Duodenal mucosa (tissue), 2 donors: ENCODE data around the gene SCD5.

ENCODE experiments used
- H3K27ac ChIP-seq: one replicate; pipeline ENCODE4 v1.7.0; 2013; ENCODE audit warnings: low read depth, low read length
- H3K27me3 ChIP-seq, 2 donors: one replicate each; pipeline ENCODE4 v1.7.0; 2013; ENCODE audit warnings: low read length in 2 of 2, control low read depth in 1 of 2; ENCODE audit not compliant: insufficient read depth in 2 of 2, control insufficient read depth in 1 of 2
- H3K36me3 ChIP-seq, 2 donors: one replicate each; pipeline ENCODE4 v1.7.0; 2013; ENCODE audit warnings: low read length in 2 of 2, control low read depth in 1 of 2; ENCODE audit not compliant: insufficient read depth in 2 of 2, control insufficient read depth in 1 of 2
- H3K4me1 ChIP-seq, 2 donors: one replicate each; pipeline ENCODE4 v1.7.0; 2013; ENCODE audit warnings: low read length in 2 of 2, control low read depth in 1 of 2; ENCODE audit not compliant: insufficient read depth in 2 of 2, control insufficient read depth in 1 of 2
- H3K4me3 ChIP-seq, 2 donors: one replicate each; pipeline ENCODE4 v1.7.0; 2013; ENCODE audit warnings: low read length in 2 of 2, low read depth in 1 of 2
- H3K9ac ChIP-seq, 2 donors: one replicate each; pipeline ENCODE4 v1.7.0; 2013; ENCODE audit warnings: low read length in 2 of 2, low read depth in 1 of 2
- H3K9me3 ChIP-seq, 2 donors: one replicate each; pipeline ENCODE4 v1.7.0; 2013; ENCODE audit warnings: low read length in 2 of 2, control low read depth in 1 of 2; ENCODE audit not compliant: control insufficient read depth in 1 of 2

SCD5 gene

GRCh38 chr4:82593411-82593810 lies 205.2 kb downstream of the SCD5 start:
- Histone ChIP-seq H3K36me3 (no peaks in the 10 kb centered on the region), H3K27ac (no peak overlapping the region), H3K4me3 (no peak overlapping the region), H3K27me3 (no peaks in the 10 kb centered on the region), H3K9ac (no peak overlapping the region), H3K9me3 (no peaks in the 10 kb centered on the region), H3K4me1 (peaks cover 0 to 11% of the 10 kb centered on the region in 2 donors)

- no peak overlapping the region for H3K27ac ChIP-seq
- peaks cover 0 to 11% of the 10 kb centered on the region in 2 donors for H3K4me1 ChIP-seq
- H3K9ac ChIP-seq = no peak overlapping the region
- no peaks in the 10 kb centered on the region for H3K9me3 ChIP-seq
- no peaks in the 10 kb centered on the region for H3K27me3 ChIP-seq
- no peaks in the 10 kb centered on the region for H3K36me3 ChIP-seq
- H3K4me3 ChIP-seq = no peak overlapping the region
Observed at GRCh38 chr4:82592639-82593038, 206.0 kb downstream of the SCD5 start.

- Histone ChIP-seq H3K4me1 (peaks cover 0 to 11% of the 10 kb centered on the region in 2 donors), H3K4me3 (no peak overlapping the region), H3K27ac (no peak overlapping the region), H3K36me3 (no peaks in the 10 kb centered on the region), H3K27me3 (no peaks in the 10 kb centered on the region), H3K9ac (no peak overlapping the region), H3K9me3 (no peaks in the 10 kb centered on the region)
Observed at GRCh38 chr4:82591592-82591991, 207.0 kb downstream of the SCD5 start.

GRCh38 chr4:82589756-82590155 lies 208.8 kb downstream of the SCD5 start:
- Histone ChIP-seq H3K27ac (no peak overlapping the region), H3K4me1 (peaks cover 7 to 20% of the 10 kb centered on the region in 2 donors), H3K36me3 (no peaks in the 10 kb centered on the region), H3K9me3 (no peaks in the 10 kb centered on the region), H3K4me3 (no peak overlapping the region), H3K27me3 (no peaks in the 10 kb centered on the region), H3K9ac (no peak overlapping the region)

GRCh38 chr4:82588771-82589270 lies 209.8 kb downstream of the SCD5 start:
- no peak overlapping the region for H3K27ac ChIP-seq
- H3K9me3 ChIP-seq = no peaks in the 10 kb centered on the region
- peaks cover 14 to 26% of the 10 kb centered on the region in 2 donors for H3K4me1 ChIP-seq
- H3K36me3 ChIP-seq = no peaks in the 10 kb centered on the region
- H3K4me3 ChIP-seq = no peak overlapping the region
- no peaks in the 10 kb centered on the region for H3K27me3 ChIP-seq
- H3K9ac ChIP-seq = no peak overlapping the region

- Histone ChIP-seq H3K27ac (no peak overlapping the region), H3K4me3 (no peak overlapping the region), H3K4me1 (peaks cover 19 to 26% of the 10 kb centered on the region in 2 donors), H3K27me3 (no peaks in the 10 kb centered on the region), H3K36me3 (no peaks in the 10 kb centered on the region), H3K9ac (no peak overlapping the region), H3K9me3 (no peaks in the 10 kb centered on the region)
Observed at GRCh38 chr4:82587826-82588540, 210.6 kb downstream of the SCD5 start.

GRCh38 chr4:82585690-82586435 lies 212.7 kb downstream of the SCD5 start:
- no peak overlapping the region for H3K4me3 ChIP-seq
- H3K36me3 ChIP-seq = no peaks in the 10 kb centered on the region
- H3K4me1 ChIP-seq = peaks cover 19 to 27% of the 10 kb centered on the region in 2 donors
- H3K27me3 ChIP-seq = no peaks in the 10 kb centered on the region
- H3K9me3 ChIP-seq = no peaks in the 10 kb centered on the region
- no peak overlapping the region for H3K9ac ChIP-seq
- no peak overlapping the region for H3K27ac ChIP-seq

- Histone ChIP-seq H3K9me3 (no peaks in the 10 kb centered on the region), H3K36me3 (no peaks in the 10 kb centered on the region), H3K27me3 (no peaks in the 10 kb centered on the region), H3K9ac (no peak overlapping the region), H3K27ac (no peak overlapping the region), H3K4me3 (no peak overlapping the region), H3K4me1 (peaks cover 19 to 27% of the 10 kb centered on the region in 2 donors)
Observed at GRCh38 chr4:82584931-82585330, 213.7 kb downstream of the SCD5 start.

GRCh38 chr4:82583897-82584587 lies 214.6 kb downstream of the SCD5 start:
- Histone ChIP-seq H3K27ac (no peak overlapping the region), H3K9me3 (no peaks in the 10 kb centered on the region), H3K36me3 (no peaks in the 10 kb centered on the region)

GRCh38 chr4:82579932-82580331 lies 218.7 kb downstream of the SCD5 start:
- H3K9me3 ChIP-seq = no peaks in the 10 kb centered on the region
- no peak overlapping the region for H3K9ac ChIP-seq
- H3K27me3 ChIP-seq = no peaks in the 10 kb centered on the region
- H3K4me3 ChIP-seq = no peak overlapping the region
- no peak overlapping the region for H3K27ac ChIP-seq
- no peaks in the 10 kb centered on the region for H3K36me3 ChIP-seq
- peaks cover 15 to 20% of the 10 kb centered on the region in 2 donors for H3K4me1 ChIP-seq

More at GRCh38 chr4:82583897-82584587, 214.6 kb downstream of the SCD5 start:
- Histone ChIP-seq H3K4me3 (peak overlapping the region; percentile 3 to 14), H3K9ac (no peak overlapping the region), H3K4me1 (peaks cover 19 to 27% of the 10 kb centered on the region in 2 donors), H3K27me3 (no peaks in the 10 kb centered on the region)
